Mesothelial cell of epicardium (in vitro differentiated cells): Measurements from ENCODE around the gene PLA2G4D. TPM values are rescaled to one million over a fixed set of nuclear protein-coding genes. Genes with fewer than 3 reads are reported as not detected.
A peak's percentile ranks its signal among the peaks of the same experiment; 100 is the strongest.

ENCODE experiments used
- DNase-seq, 2 experiments: peaks; one replicate each; pipeline ENCODE4 v3.0.0; 2021; ENCODE audit warnings: low spot score in 2 of 2; ENCODE audit not compliant: unreplicated experiment in 2 of 2
- H3K27ac Mint-ChIP-seq: 2 replicates; pipeline ENCODE4 v1.8.0; 2021; ENCODE audit warnings: mixed read lengths
- H3K27me3 Mint-ChIP-seq: 2 replicates; pipeline ENCODE4 v1.8.0; 2021; ENCODE audit warnings: low read depth, mixed read lengths
- H3K36me3 Mint-ChIP-seq: 2 replicates; pipeline ENCODE4 v1.8.0; 2021; ENCODE audit warnings: mixed read lengths
- H3K4me1 Mint-ChIP-seq: 2 replicates; pipeline ENCODE4 v1.8.0; 2021; ENCODE audit warnings: mixed read lengths
- H3K4me3 Mint-ChIP-seq: 2 replicates; pipeline ENCODE4 v1.8.0; 2021; ENCODE audit warnings: mild to moderate bottlenecking, moderate library complexity, mixed read lengths
- H3K9me3 Mint-ChIP-seq: 2 replicates; pipeline ENCODE4 v1.8.0; 2021; ENCODE audit warnings: mixed read lengths
- total RNA-seq: library from RNA; stranded (reverse); gene quantifications from 3 replicates; pipeline ENCODE4 v1.2.1, GENCODE V29; 2021
- TF ChIP-seq, protein P1 (sequence below): fragments of 200-600 bp; sonication (generic); IDR thresholded peaks from one replicate; pipeline ENCODE4 v1.5.0; 2021; ENCODE audit warnings: antibody characterized with exemption; ENCODE audit not compliant: unreplicated experiment

The PLA2G4D gene
- total RNA-seq, 1 donor from 2014 or later, result not detected

- peaks cover 41% of the 10 kb centered on the region for H3K27me3 Mint-ChIP-seq
- no peak overlapping the region for H3K4me3 Mint-ChIP-seq
- no peak for DNase-seq
- H3K9me3 Mint-ChIP-seq, result peaks cover 12% of the 10 kb centered on the region
- no peaks in the 10 kb centered on the region for H3K4me1 Mint-ChIP-seq
- no peaks in the 10 kb centered on the region for H3K36me3 Mint-ChIP-seq
- TF ChIP-seq, protein P1, sequence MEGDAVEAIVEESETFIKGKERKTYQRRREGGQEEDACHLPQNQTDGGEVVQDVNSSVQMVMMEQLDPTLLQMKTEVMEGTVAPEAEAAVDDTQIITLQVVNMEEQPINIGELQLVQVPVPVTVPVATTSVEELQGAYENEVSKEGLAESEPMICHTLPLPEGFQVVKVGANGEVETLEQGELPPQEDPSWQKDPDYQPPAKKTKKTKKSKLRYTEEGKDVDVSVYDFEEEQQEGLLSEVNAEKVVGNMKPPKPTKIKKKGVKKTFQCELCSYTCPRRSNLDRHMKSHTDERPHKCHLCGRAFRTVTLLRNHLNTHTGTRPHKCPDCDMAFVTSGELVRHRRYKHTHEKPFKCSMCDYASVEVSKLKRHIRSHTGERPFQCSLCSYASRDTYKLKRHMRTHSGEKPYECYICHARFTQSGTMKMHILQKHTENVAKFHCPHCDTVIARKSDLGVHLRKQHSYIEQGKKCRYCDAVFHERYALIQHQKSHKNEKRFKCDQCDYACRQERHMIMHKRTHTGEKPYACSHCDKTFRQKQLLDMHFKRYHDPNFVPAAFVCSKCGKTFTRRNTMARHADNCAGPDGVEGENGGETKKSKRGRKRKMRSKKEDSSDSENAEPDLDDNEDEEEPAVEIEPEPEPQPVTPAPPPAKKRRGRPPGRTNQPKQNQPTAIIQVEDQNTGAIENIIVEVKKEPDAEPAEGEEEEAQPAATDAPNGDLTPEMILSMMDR, result no peak
- H3K27ac Mint-ChIP-seq, result no peak overlapping the region
Observed at GRCh38 chr15:42139596-42139995, 45.2 kb upstream of the PLA2G4D start.

DNA sequence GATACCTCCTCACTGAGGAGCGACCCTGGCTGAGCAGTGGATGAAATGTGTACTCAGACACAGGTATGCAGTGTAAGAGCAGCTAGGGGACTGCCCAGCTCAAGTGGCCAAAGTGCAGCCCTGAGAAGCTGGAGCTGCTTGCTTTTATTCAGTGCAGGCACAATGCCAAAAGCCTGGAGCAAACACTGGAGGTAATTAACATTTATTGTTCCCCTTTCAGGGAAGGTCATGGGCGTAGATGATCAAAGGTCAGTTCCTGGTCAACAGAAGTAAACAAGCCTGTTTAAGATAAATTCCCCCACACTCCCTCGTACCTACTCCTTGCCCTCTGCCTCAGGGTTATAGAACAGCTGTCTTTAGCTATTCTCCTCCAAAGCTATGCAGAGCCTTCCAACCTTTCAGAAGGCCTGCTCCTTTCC, 44.6 kb upstream of the PLA2G4D start:
- Mint-ChIP-seq H3K36me3 (no peaks in the 10 kb centered on the region), H3K4me1 (no peaks in the 10 kb centered on the region)
- TF ChIP-seq, protein P1, result no peak

DNA sequence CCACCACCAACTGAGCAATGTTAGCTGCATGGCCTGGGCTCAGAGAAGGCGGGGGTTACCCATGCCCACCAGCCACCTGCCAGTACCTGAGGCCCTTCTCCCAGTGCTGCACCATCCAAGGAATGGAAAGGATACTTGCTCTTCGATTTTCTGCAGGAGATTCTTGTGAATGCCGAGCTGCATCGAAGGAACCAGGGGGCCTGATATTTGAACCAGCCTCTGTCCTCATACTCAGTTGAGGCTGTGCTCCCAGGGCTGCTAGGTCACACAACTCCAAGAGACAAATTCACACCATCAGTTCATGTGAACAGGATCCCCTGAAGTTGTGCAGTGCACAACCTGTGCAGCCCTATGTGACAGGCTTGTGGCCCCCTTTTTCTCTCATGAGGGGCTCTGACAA, 44.0 kb upstream of the PLA2G4D start:
- TF ChIP-seq, protein P1, result no peak
- Mint-ChIP-seq H3K9me3 (peaks cover 12% of the 10 kb centered on the region), H3K4me1 (no peaks in the 10 kb centered on the region), H3K4me3 (no peak overlapping the region), H3K36me3 (no peaks in the 10 kb centered on the region), H3K27me3 (peaks cover 44% of the 10 kb centered on the region), H3K27ac (no peak overlapping the region)
- DNase-seq, result no peak

More for the DNA sequence above, 44.6 kb upstream of the PLA2G4D start:
- H3K4me3 Mint-ChIP-seq, result no peak overlapping the region
- peaks cover 12% of the 10 kb centered on the region for H3K9me3 Mint-ChIP-seq
- no peak for DNase-seq
- no peak overlapping the region for H3K27ac Mint-ChIP-seq
- peaks cover 44% of the 10 kb centered on the region for H3K27me3 Mint-ChIP-seq

GRCh38 chr15:42137461-42138261, 43.3 kb upstream of the PLA2G4D start:
- Mint-ChIP-seq H3K36me3 (no peaks in the 10 kb centered on the region), H3K4me3 (no peak overlapping the region), H3K9me3 (peaks cover 12% of the 10 kb centered on the region), H3K27me3 (peaks cover 47% of the 10 kb centered on the region), H3K27ac (no peak overlapping the region), H3K4me1 (no peaks in the 10 kb centered on the region)
- DNase-seq, result no peak
- TF ChIP-seq, protein P1, result peak; percentile 57

- Mint-ChIP-seq H3K36me3 (no peaks in the 10 kb centered on the region), H3K4me1 (peaks cover 5% of the 10 kb centered on the region), H3K27ac (no peak overlapping the region), H3K9me3 (peaks cover 12% of the 10 kb centered on the region), H3K4me3 (no peak overlapping the region), H3K27me3 (peaks cover 50% of the 10 kb centered on the region)
- TF ChIP-seq, protein P1, result no peak
- no peak for DNase-seq
Observed at GRCh38 chr15:42136513-42136912, 42.2 kb upstream of the PLA2G4D start.
